ENCODE data around the gene VWDE. TPM values are rescaled to one million over a fixed set of nuclear protein-coding genes. Genes with fewer than 3 reads are reported as not detected.

Gene VWDE
- total RNA-seq, 1 experiment from 2014 or later, result 13.7 TPM

DNA sequence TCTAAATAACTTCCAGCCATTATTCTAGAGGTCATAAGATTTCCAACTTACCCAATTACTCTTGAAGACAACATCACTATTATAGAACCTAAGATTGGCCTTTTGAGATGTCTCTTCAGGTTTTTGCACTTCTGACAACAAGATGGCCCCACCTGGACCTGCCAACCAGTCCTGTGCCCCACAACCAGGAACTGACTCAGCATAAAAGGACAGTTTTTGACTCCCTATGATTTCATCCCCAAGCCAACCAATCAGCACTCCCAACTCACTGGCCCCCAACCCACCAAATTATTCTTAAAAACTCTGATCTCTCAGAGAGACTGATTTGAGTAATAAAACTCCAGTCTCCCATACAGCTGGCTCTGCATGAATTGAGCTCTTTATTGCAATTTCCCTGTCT is 98.2 kb downstream of the VWDE start (continued):
- TF ChIP-seq, protein P1, sequence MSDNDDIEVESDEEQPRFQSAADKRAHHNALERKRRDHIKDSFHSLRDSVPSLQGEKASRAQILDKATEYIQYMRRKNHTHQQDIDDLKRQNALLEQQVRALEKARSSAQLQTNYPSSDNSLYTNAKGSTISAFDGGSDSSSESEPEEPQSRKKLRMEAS (IDR thresholded peaks at IDR 0.05), result no peak
- TF ChIP-seq SRF (IDR thresholded peaks at IDR 0.05; ENCODE audit: low read depth), result no peak

DNA sequence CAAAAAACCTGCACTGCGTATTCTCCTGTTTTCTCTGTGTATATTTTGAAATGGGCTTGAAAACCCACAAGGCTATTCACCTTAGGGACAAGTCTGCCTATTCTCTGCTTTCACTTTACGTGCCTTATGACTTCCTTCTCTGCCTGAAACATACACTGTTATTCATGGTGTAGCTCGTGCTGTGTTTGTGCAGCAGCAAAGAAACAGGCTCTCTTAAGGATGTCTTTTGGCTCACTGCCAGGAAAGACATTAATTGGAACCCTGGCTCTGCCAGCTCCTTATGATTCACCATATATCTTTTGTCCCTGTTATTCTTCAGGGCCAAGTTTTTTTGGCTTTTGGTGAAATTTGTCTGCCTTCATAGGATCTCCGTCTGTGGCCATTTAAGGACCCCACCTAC is 100.2 kb downstream of the VWDE start:
- Histone ChIP-seq H3K4me1 (ENCODE audit: control insufficient read depth in 1 of 2, insufficient read depth in 2 of 2, low read length in 2 of 2) (no peaks in the 10 kb centered on the region), H3K9ac (ENCODE audit: low read length) (no peak overlapping the region), H3K27me3 (ENCODE audit: insufficient read depth, low read length) (no peaks in the 10 kb centered on the region), H3K4me2 (ENCODE audit: low read length) (no peak overlapping the region), H3K27ac (ENCODE audit: low read depth, low read length) (no peak overlapping the region), H3K79me2 (ENCODE audit: insufficient read depth, low read length) (no peaks in the 10 kb centered on the region), H3K9me2 (ENCODE audit: insufficient read depth) (no peaks in the 10 kb centered on the region), H4K20me1 (ENCODE audit: insufficient read depth) (no peaks in the 10 kb centered on the region), H3K4me3 (replicated peaks in 1 of 2; ENCODE audit: low read depth in 1 of 2, low read length in 2 of 2) (no peak overlapping the region), H3K9me3 (ENCODE audit: control insufficient read depth in 1 of 2, insufficient read depth in 1 of 2, low read depth in 1 of 2, low read length in 2 of 2) (no peaks in the 10 kb centered on the region), H3K36me3 (ENCODE audit: control insufficient read depth in 1 of 2, insufficient read depth in 2 of 2, low read length in 2 of 2) (no peaks in the 10 kb centered on the region), H2AFZ (ENCODE audit: low read depth, low read length, poor library complexity, severe bottlenecking) (no peak overlapping the region)
- BruUV-seq (replicated peaks), result no TSS peak
- no peak for TF ChIP-seq POLR2A (IDR thresholded peaks at IDR 0.05; ENCODE audit: borderline replicate concordance, extremely low read depth, insufficient read depth, insufficient read length)
- TF ChIP-seq JUND (IDR thresholded peaks at IDR 0.05), result no peak
- no peak for TF ChIP-seq ZFX (IDR thresholded peaks at IDR 0.05)
- TF ChIP-seq EGR1 (IDR thresholded peaks at IDR 0.05; ENCODE audit: low read depth), result no peak
- TF ChIP-seq, protein P2, sequence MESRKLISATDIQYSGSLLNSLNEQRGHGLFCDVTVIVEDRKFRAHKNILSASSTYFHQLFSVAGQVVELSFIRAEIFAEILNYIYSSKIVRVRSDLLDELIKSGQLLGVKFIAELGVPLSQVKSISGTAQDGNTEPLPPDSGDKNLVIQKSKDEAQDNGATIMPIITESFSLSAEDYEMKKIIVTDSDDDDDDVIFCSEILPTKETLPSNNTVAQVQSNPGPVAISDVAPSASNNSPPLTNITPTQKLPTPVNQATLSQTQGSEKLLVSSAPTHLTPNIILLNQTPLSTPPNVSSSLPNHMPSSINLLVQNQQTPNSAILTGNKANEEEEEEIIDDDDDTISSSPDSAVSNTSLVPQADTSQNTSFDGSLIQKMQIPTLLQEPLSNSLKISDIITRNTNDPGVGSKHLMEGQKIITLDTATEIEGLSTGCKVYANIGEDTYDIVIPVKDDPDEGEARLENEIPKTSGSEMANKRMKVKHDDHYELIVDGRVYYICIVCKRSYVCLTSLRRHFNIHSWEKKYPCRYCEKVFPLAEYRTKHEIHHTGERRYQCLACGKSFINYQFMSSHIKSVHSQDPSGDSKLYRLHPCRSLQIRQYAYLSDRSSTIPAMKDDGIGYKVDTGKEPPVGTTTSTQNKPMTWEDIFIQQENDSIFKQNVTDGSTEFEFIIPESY (IDR thresholded peaks at IDR 0.05; ENCODE audit: extremely low read depth, insufficient replicate concordance, low read length), result no peak
- no peak for TF ChIP-seq EZH2phosphoT487 (IDR thresholded peaks at IDR 0.05; ENCODE audit: borderline replicate concordance)
- TF ChIP-seq REST (IDR thresholded peaks at IDR 0.05; ENCODE audit: low read depth), result no peak
- DNase-seq (ENCODE audit: low read depth, low spot score) (no peak), ATAC-seq (no peak)
- RAD21 ChIA-PET (ENCODE audit: low non-redundant PET in 1 of 2, low total read pairs in 2 of 2, uncharacterized antibody in 2 of 2, unreplicated experiment in 2 of 2), result no interaction called here
- POLR2A ChIA-PET, result no interaction called here
- CTCF ChIA-PET, result no interaction called here
- intact Hi-C loops (cut with micrococcal nuclease), result no loop called here
